ENCODE results near the gene PRDM8.
A peak's percentile ranks its signal among the peaks of the same experiment; 100 is the strongest.

PRDM8 gene

GRCh38 chr4:80220711-80221110, 23.4 kb downstream of the PRDM8 start:
- Histone ChIP-seq H3K4me2 (ENCODE audit: low read length) (no peak overlapping the region), H3K9me3 (ENCODE audit: insufficient read depth, low read depth, low read length) (no peaks in the 10 kb centered on the region), H2BK5ac (ENCODE audit: low read depth, low read length, poor library complexity) (no peak overlapping the region), H3K4ac (ENCODE audit: low read depth, low read length) (no peak overlapping the region), H4K12ac (ENCODE audit: low read depth, low read length) (no peak overlapping the region), H3K27ac (ENCODE audit: low read depth, low read length) (no peak overlapping the region), H3K18ac (ENCODE audit: low read length) (no peak overlapping the region), H2AK5ac (ENCODE audit: low read length) (no peak overlapping the region), H3K23ac (ENCODE audit: low read length) (no peak overlapping the region), H3K79me2 (ENCODE audit: control insufficient read depth, insufficient read depth, low read length, poor library complexity) (no peaks in the 10 kb centered on the region), H3K36me3 (ENCODE audit: control insufficient read depth in 1 of 2, insufficient read depth in 2 of 2, low read length in 2 of 2) (no peaks in the 10 kb centered on the region), H2AFZ (ENCODE audit: insufficient read depth, low read length, poor library complexity) (no peak overlapping the region), H3K4me1 (ENCODE audit: control insufficient read depth in 1 of 2, insufficient read depth in 2 of 2, low read length in 2 of 2) (peaks cover 2% of the 10 kb centered on the region in 2 experiments), H3K27me3 (ENCODE audit: insufficient read depth, low read length) (no peaks in the 10 kb centered on the region), H4K91ac (ENCODE audit: low read depth, low read length) (no peak overlapping the region), H3K79me1 (ENCODE audit: low read length) (no peaks in the 10 kb centered on the region), H4K8ac (ENCODE audit: low read depth, low read length) (no peak overlapping the region), H3K14ac (ENCODE audit: low read length) (no peak overlapping the region), H3K4me3 (ENCODE audit: low read depth, low read length) (no peak overlapping the region), H3K9ac (ENCODE audit: low read length) (no peak overlapping the region), H2BK120ac (ENCODE audit: insufficient read depth, low read length, poor library complexity) (no peak overlapping the region), H2BK12ac (ENCODE audit: low read length) (no peak overlapping the region)
- no CpG with 5 or more reads among the region's 3 CpGs for WGBS (ENCODE audit: extremely low coverage, insufficient coverage, insufficient read length)
- no peak for DNase-seq

- Histone ChIP-seq H3K9ac (ENCODE audit: low read length) (no peak overlapping the region), H3K23ac (ENCODE audit: low read length) (no peak overlapping the region), H3K4ac (ENCODE audit: low read depth, low read length) (no peak overlapping the region), H2BK12ac (ENCODE audit: low read length) (no peak overlapping the region), H3K4me1 (ENCODE audit: control insufficient read depth in 1 of 2, insufficient read depth in 2 of 2, low read length in 2 of 2) (peaks cover 2% of the 10 kb centered on the region in 2 experiments), H4K91ac (ENCODE audit: low read depth, low read length) (no peak overlapping the region), H3K14ac (ENCODE audit: low read length) (no peak overlapping the region), H3K4me3 (ENCODE audit: low read depth, low read length) (no peak overlapping the region), H2BK120ac (ENCODE audit: insufficient read depth, low read length, poor library complexity) (no peak overlapping the region), H3K27me3 (ENCODE audit: insufficient read depth, low read length) (no peaks in the 10 kb centered on the region), H4K8ac (ENCODE audit: low read depth, low read length) (no peak overlapping the region), H3K9me3 (ENCODE audit: insufficient read depth, low read depth, low read length) (no peaks in the 10 kb centered on the region), H3K27ac (ENCODE audit: low read depth, low read length) (no peak overlapping the region), H2AK5ac (ENCODE audit: low read length) (no peak overlapping the region), H3K4me2 (ENCODE audit: low read length) (no peak overlapping the region), H3K18ac (ENCODE audit: low read length) (no peak overlapping the region), H2BK5ac (ENCODE audit: low read depth, low read length, poor library complexity) (no peak overlapping the region), H4K12ac (ENCODE audit: low read depth, low read length) (no peak overlapping the region), H3K79me1 (ENCODE audit: low read length) (no peaks in the 10 kb centered on the region), H2AFZ (ENCODE audit: insufficient read depth, low read length, poor library complexity) (no peak overlapping the region), H3K79me2 (ENCODE audit: control insufficient read depth, insufficient read depth, low read length, poor library complexity) (no peaks in the 10 kb centered on the region), H3K36me3 (ENCODE audit: control insufficient read depth in 1 of 2, insufficient read depth in 2 of 2, low read length in 2 of 2) (no peaks in the 10 kb centered on the region)
- peak in 1 of 2 donors; percentile 11 for DNase-seq
Measured at GRCh38 chr4:80221161-80221560, 23.9 kb downstream of the PRDM8 start.

- H3K9ac ChIP-seq (ENCODE audit: low read length), result no peak overlapping the region
- H2BK12ac ChIP-seq (ENCODE audit: low read length), result no peak overlapping the region
- H3K4me2 ChIP-seq (ENCODE audit: low read length), result no peak overlapping the region
- H3K23ac ChIP-seq (ENCODE audit: low read length), result no peak overlapping the region
- H2BK5ac ChIP-seq (ENCODE audit: low read depth, low read length, poor library complexity), result no peak overlapping the region
- no peak overlapping the region for H3K14ac ChIP-seq (ENCODE audit: low read length)
- H2AFZ ChIP-seq (ENCODE audit: insufficient read depth, low read length, poor library complexity), result no peak overlapping the region
- no peak overlapping the region for H4K12ac ChIP-seq (ENCODE audit: low read depth, low read length)
- H3K4me1 ChIP-seq (ENCODE audit: control insufficient read depth in 1 of 2, insufficient read depth in 2 of 2, low read length in 2 of 2), result no peaks in the 10 kb centered on the region
- H2AK5ac ChIP-seq (ENCODE audit: low read length), result no peak overlapping the region
- H3K27ac ChIP-seq (ENCODE audit: low read depth, low read length), result no peak overlapping the region
- no peaks in the 10 kb centered on the region for H3K9me3 ChIP-seq (ENCODE audit: insufficient read depth, low read depth, low read length)
- H4K91ac ChIP-seq (ENCODE audit: low read depth, low read length), result no peak overlapping the region
- no CpG with 5 or more reads among the region's 2 CpGs for WGBS (ENCODE audit: extremely low coverage, insufficient coverage, insufficient read length)
- no peak overlapping the region for H3K18ac ChIP-seq (ENCODE audit: low read length)
- no peak overlapping the region for H2BK120ac ChIP-seq (ENCODE audit: insufficient read depth, low read length, poor library complexity)
- H3K4ac ChIP-seq (ENCODE audit: low read depth, low read length), result no peak overlapping the region
- H3K4me3 ChIP-seq (ENCODE audit: low read depth, low read length), result no peak overlapping the region
- H3K79me1 ChIP-seq (ENCODE audit: low read length), result no peaks in the 10 kb centered on the region
- H3K27me3 ChIP-seq (ENCODE audit: insufficient read depth, low read length), result no peaks in the 10 kb centered on the region
- H3K79me2 ChIP-seq (ENCODE audit: control insufficient read depth, insufficient read depth, low read length, poor library complexity), result no peaks in the 10 kb centered on the region
- no peak overlapping the region for H4K8ac ChIP-seq (ENCODE audit: low read depth, low read length)
- no peak for DNase-seq
- no peaks in the 10 kb centered on the region for H3K36me3 ChIP-seq (ENCODE audit: control insufficient read depth in 1 of 2, insufficient read depth in 2 of 2, low read length in 2 of 2)
Measured at GRCh38 chr4:80225595-80225994, 28.3 kb downstream of the PRDM8 start.

GRCh38 chr4:80226094-80226493, 28.8 kb downstream of the PRDM8 start:
- Histone ChIP-seq H2BK5ac (ENCODE audit: low read depth, low read length, poor library complexity) (no peak overlapping the region), H3K36me3 (ENCODE audit: control insufficient read depth in 1 of 2, insufficient read depth in 2 of 2, low read length in 2 of 2) (no peaks in the 10 kb centered on the region), H4K12ac (ENCODE audit: low read depth, low read length) (no peak overlapping the region), H4K91ac (ENCODE audit: low read depth, low read length) (no peak overlapping the region), H3K18ac (ENCODE audit: low read length) (no peak overlapping the region), H3K9me3 (ENCODE audit: insufficient read depth, low read depth, low read length) (no peaks in the 10 kb centered on the region), H2BK120ac (ENCODE audit: insufficient read depth, low read length, poor library complexity) (no peak overlapping the region), H3K79me1 (ENCODE audit: low read length) (no peaks in the 10 kb centered on the region), H3K79me2 (ENCODE audit: control insufficient read depth, insufficient read depth, low read length, poor library complexity) (no peaks in the 10 kb centered on the region), H4K8ac (ENCODE audit: low read depth, low read length) (no peak overlapping the region), H2BK12ac (ENCODE audit: low read length) (no peak overlapping the region), H2AK5ac (ENCODE audit: low read length) (no peak overlapping the region), H2AFZ (ENCODE audit: insufficient read depth, low read length, poor library complexity) (no peak overlapping the region), H3K27ac (ENCODE audit: low read depth, low read length) (no peak overlapping the region), H3K9ac (ENCODE audit: low read length) (no peak overlapping the region), H3K4me1 (ENCODE audit: control insufficient read depth in 1 of 2, insufficient read depth in 2 of 2, low read length in 2 of 2) (no peaks in the 10 kb centered on the region), H3K4me3 (ENCODE audit: low read depth, low read length) (no peak overlapping the region), H3K23ac (ENCODE audit: low read length) (no peak overlapping the region), H3K4me2 (ENCODE audit: low read length) (no peak overlapping the region), H3K27me3 (ENCODE audit: insufficient read depth, low read length) (no peaks in the 10 kb centered on the region), H3K4ac (ENCODE audit: low read depth, low read length) (no peak overlapping the region), H3K14ac (ENCODE audit: low read length) (no peak overlapping the region)
- WGBS (ENCODE audit: extremely low coverage, insufficient coverage, insufficient read length), result no CpG with 5 or more reads among the region's 2 CpGs
- DNase-seq, result no peak

GRCh38 chr4:80228460-80228859, 31.2 kb downstream of the PRDM8 start:
- Histone ChIP-seq H3K4me3 (ENCODE audit: low read depth, low read length) (no peak overlapping the region), H3K4me1 (ENCODE audit: control insufficient read depth in 1 of 2, insufficient read depth in 2 of 2, low read length in 2 of 2) (no peaks in the 10 kb centered on the region), H4K91ac (ENCODE audit: low read depth, low read length) (no peak overlapping the region), H4K8ac (ENCODE audit: low read depth, low read length) (no peak overlapping the region), H3K79me2 (ENCODE audit: control insufficient read depth, insufficient read depth, low read length, poor library complexity) (no peaks in the 10 kb centered on the region), H3K79me1 (ENCODE audit: low read length) (no peaks in the 10 kb centered on the region), H3K4me2 (ENCODE audit: low read length) (no peak overlapping the region), H3K27ac (ENCODE audit: low read depth, low read length) (no peak overlapping the region), H2AK5ac (ENCODE audit: low read length) (no peak overlapping the region), H2AFZ (ENCODE audit: insufficient read depth, low read length, poor library complexity) (no peak overlapping the region), H2BK120ac (ENCODE audit: insufficient read depth, low read length, poor library complexity) (no peak overlapping the region), H3K27me3 (ENCODE audit: insufficient read depth, low read length) (no peaks in the 10 kb centered on the region), H3K4ac (ENCODE audit: low read depth, low read length) (no peak overlapping the region), H2BK5ac (ENCODE audit: low read depth, low read length, poor library complexity) (no peak overlapping the region), H3K18ac (ENCODE audit: low read length) (no peak overlapping the region), H4K12ac (ENCODE audit: low read depth, low read length) (no peak overlapping the region), H3K36me3 (ENCODE audit: control insufficient read depth in 1 of 2, insufficient read depth in 2 of 2, low read length in 2 of 2) (no peaks in the 10 kb centered on the region), H3K9ac (ENCODE audit: low read length) (no peak overlapping the region), H3K9me3 (ENCODE audit: insufficient read depth, low read depth, low read length) (no peaks in the 10 kb centered on the region), H2BK12ac (ENCODE audit: low read length) (no peak overlapping the region), H3K14ac (ENCODE audit: low read length) (no peak overlapping the region), H3K23ac (ENCODE audit: low read length) (no peak overlapping the region)
- no peak for DNase-seq
